H1 (cell line): ENCODE results near the gene HSFX4.

Experiments
- EGR1 ChIP-seq: IDR thresholded peaks from 2 replicates; pipeline ENCODE4 v1.6.1; 2011; ENCODE audit warnings: low read depth, low read length, borderline replicate concordance
- EZH2 ChIP-seq: fragments of 200-600 bp; sonication (generic); IDR thresholded peaks from 2 replicates; pipeline ENCODE4 v1.7.1; 2012; ENCODE audit warnings: low read depth, mild to moderate bottlenecking, moderate library complexity, low read length, inconsistent platforms; ENCODE audit not compliant: severe bottlenecking
- JUN ChIP-seq: IDR thresholded peaks from 2 replicates; pipeline ENCODE4 v1.6.1; 2011; ENCODE audit warnings: low read depth, mild to moderate bottlenecking, improper control_type of control experiment, low read length
- POLR2A ChIP-seq, 2 experiments: IDR thresholded peaks; 1 replicate in 1 of 2; 2 replicates in 1 of 2; pipeline ENCODE4 v1.6.1; 2011; ENCODE audit warnings: low read depth in 2 of 2, low read length in 2 of 2, mild to moderate bottlenecking in 2 of 2; ENCODE audit errors: control extremely low read depth in 1 of 2
- POLR2AphosphoS5 ChIP-seq: IDR thresholded peaks from 2 replicates; pipeline ENCODE4 v1.6.1; 2011; ENCODE audit warnings: low read depth, low read length
- RFX5 ChIP-seq: IDR thresholded peaks from 2 replicates; pipeline ENCODE4 v1.6.1; 2011; ENCODE audit warnings: low read depth, low read length, improper control_type of control experiment, borderline replicate concordance
- SP1 ChIP-seq: IDR thresholded peaks from 2 replicates; pipeline ENCODE4 v1.6.1; 2011; ENCODE audit warnings: low read depth, low read length
- TAF1 ChIP-seq: IDR thresholded peaks from 2 replicates; pipeline ENCODE4 v1.6.1; 2011; ENCODE audit warnings: mild to moderate bottlenecking, low read depth, low read length
- TAF7 ChIP-seq: optimal IDR thresholded peaks from 2 replicates; pipeline ENCODE3; 2011; ENCODE audit warnings: low read depth, mild to moderate bottlenecking, inconsistent platforms, low read length, moderate library complexity, borderline replicate concordance
- TCF12 ChIP-seq: IDR thresholded peaks from 2 replicates; pipeline ENCODE4 v1.6.1; 2011; ENCODE audit warnings: low read depth, mild to moderate bottlenecking, low read length
- TF ChIP-seq, protein P1 (sequence below), 3 experiments: IDR thresholded peaks; 1 replicate in 2 of 3; 2 replicates in 1 of 3; pipeline versions ENCODE4 v1.5.1 to v1.6.1; 2011; ENCODE audit warnings: low read length in 3 of 3, mild to moderate bottlenecking in 3 of 3, inconsistent platforms in 2 of 3, low read depth in 1 of 3, moderate library complexity in 1 of 3; ENCODE audit not compliant: insufficient read depth in 1 of 3; ENCODE audit errors: control extremely low read depth in 1 of 3
- TF ChIP-seq, protein P2 (sequence below): IDR thresholded peaks from 2 replicates; pipeline ENCODE4 v1.6.1; 2011; ENCODE audit warnings: low read length, improper control_type of control experiment

DNA sequence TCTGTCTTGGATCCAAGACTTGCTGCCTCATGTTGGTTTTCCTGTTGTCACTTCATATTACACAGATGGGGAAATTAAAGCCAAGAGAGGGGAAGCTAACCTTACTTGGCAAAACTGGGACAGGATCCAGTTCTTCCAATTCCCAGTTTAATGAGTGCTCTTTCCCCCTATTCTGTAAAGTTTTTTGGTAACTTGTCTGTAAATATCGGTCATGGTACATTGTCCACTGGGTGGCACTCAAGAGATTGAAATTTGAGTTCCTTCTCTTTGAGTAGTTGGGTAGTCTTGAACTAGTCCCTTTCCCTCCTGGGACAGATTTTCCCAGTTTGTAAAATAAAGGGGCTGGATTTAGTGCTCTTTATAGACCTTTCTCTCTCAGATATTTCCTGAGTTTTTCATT is 21.3 kb downstream of the HSFX4 start:
- TF ChIP-seq SP1 (no peak), JUN (no peak), POLR2AphosphoS5 (no peak), EGR1 (no peak), POLR2A (IDR thresholded peaks at IDR 0.05; ENCODE audit: control extremely low read depth in 1 of 2, low read depth in 2 of 2, low read length in 2 of 2) (no peak), EZH2 (no peak), TCF12 (no peak), RFX5 (no peak), TAF7 (no peak), TAF1 (no peak)
- TF ChIP-seq, protein P1, sequence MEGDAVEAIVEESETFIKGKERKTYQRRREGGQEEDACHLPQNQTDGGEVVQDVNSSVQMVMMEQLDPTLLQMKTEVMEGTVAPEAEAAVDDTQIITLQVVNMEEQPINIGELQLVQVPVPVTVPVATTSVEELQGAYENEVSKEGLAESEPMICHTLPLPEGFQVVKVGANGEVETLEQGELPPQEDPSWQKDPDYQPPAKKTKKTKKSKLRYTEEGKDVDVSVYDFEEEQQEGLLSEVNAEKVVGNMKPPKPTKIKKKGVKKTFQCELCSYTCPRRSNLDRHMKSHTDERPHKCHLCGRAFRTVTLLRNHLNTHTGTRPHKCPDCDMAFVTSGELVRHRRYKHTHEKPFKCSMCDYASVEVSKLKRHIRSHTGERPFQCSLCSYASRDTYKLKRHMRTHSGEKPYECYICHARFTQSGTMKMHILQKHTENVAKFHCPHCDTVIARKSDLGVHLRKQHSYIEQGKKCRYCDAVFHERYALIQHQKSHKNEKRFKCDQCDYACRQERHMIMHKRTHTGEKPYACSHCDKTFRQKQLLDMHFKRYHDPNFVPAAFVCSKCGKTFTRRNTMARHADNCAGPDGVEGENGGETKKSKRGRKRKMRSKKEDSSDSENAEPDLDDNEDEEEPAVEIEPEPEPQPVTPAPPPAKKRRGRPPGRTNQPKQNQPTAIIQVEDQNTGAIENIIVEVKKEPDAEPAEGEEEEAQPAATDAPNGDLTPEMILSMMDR (IDR thresholded peaks at IDR 0.05; ENCODE audit: control extremely low read depth in 1 of 3, insufficient read depth in 1 of 3, low read depth in 1 of 3, low read length in 3 of 3): peak in 1 of 3 experiments; percentile 12; a peak in 1 of 4 replicates
- TF ChIP-seq, protein P2, sequence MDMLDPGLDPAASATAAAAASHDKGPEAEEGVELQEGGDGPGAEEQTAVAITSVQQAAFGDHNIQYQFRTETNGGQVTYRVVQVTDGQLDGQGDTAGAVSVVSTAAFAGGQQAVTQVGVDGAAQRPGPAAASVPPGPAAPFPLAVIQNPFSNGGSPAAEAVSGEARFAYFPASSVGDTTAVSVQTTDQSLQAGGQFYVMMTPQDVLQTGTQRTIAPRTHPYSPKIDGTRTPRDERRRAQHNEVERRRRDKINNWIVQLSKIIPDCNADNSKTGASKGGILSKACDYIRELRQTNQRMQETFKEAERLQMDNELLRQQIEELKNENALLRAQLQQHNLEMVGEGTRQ: no peak
